Activated CD8-positive, alpha-beta T cell treated with anti-CD3 and anti-CD28 coated beads for 36 hours (primary cell): ENCODE measurements around the gene WIPI1. TPM values are rescaled to one million over a fixed set of nuclear protein-coding genes. Genes with fewer than 3 reads are reported as not detected.
"Not testable (repeated sequence)": the region's sequence is repeated elsewhere in the genome, so short reads cannot be mapped to it uniquely, and the experiment has no call there.

Source experiments
- ATAC-seq: fragments of 200-7000 bp; cut with Tn5 transposase; one replicate; pipeline ENCODE4 v1.10.0; 2021; ENCODE audit warnings: mild to moderate bottlenecking, moderate library complexity
- CTCF ChIA-PET: fragments of 350-600 bp; sonication (Branson Sonifier 250); formaldehyde crosslinking; loops from one replicate; lab custom pipeline; 2021; ENCODE audit warnings: antibody characterized with exemption; lab: Charles Lee
- POLR2A ChIA-PET: fragments of 350-600 bp; sonication (Branson Sonifier 250); formaldehyde crosslinking; loops from one replicate; lab custom pipeline; 2021; ENCODE audit warnings: antibody characterized with exemption; lab: Charles Lee
- DNase-seq: peaks from one replicate; pipeline ENCODE4 v3.0.0-alpha.2; 2020
- H3K27ac Mint-ChIP-seq: one replicate; pipeline ENCODE4 v1.8.0; 2021; ENCODE audit warnings: mild to moderate bottlenecking, mixed read lengths
- H3K27me3 Mint-ChIP-seq: one replicate; pipeline ENCODE4 v1.8.0; 2021; ENCODE audit warnings: mixed read lengths
- H3K36me3 Mint-ChIP-seq: one replicate; pipeline ENCODE4 v1.8.0; 2021; ENCODE audit warnings: low read depth, mixed read lengths
- H3K4me1 Mint-ChIP-seq: one replicate; pipeline ENCODE4 v1.8.0; 2021; ENCODE audit warnings: low read depth, mixed read lengths
- H3K4me3 Mint-ChIP-seq: one replicate; pipeline ENCODE4 v1.8.0; 2021; ENCODE audit warnings: mild to moderate bottlenecking, moderate library complexity, mixed read lengths
- H3K9me3 Mint-ChIP-seq: one replicate; pipeline ENCODE4 v1.8.0; 2021; ENCODE audit warnings: mixed read lengths
- CTCF ChIP-seq: fragments of 200-600 bp; IDR thresholded peaks from one replicate; pipeline ENCODE4 v1.8.0; 2022; ENCODE audit warnings: antibody characterized with exemption, mild to moderate bottlenecking
- intact Hi-C: fragments of 100-400 bp; cut with micrococcal nuclease; formaldehyde crosslinking; loops from one replicate; pipeline ENCODE4 v1.10.0; 2022
- microRNA-seq: library from miRNA; unstranded; fragments of <30 nt; microRNA quantifications from one replicate; pipeline ENCODE4 v1.2.0, GENCODE V29; 2022; ENCODE audit warnings: borderline microRNAs expressed, borderline replicate concordance
- total RNA-seq, 2 experiments: library from RNA; stranded (reverse); gene quantifications; one replicate each; pipeline ENCODE4 v1.2.3, GENCODE V29; 2021

Gene WIPI1
- total RNA-seq, 2 experiments from 2014 or later, result 11.3 to 13.1 TPM

GRCh38 chr17:68379177-68379510, 78.2 kb downstream of the WIPI1 start:
- ChIA-PET CTCF (interaction anchor here (1.4 kb wide), 1 partner anchor 20 kb away, joined by 6 read pairs; no protein-coding TSS in a partner anchor), POLR2A (interaction anchor here (1.2 kb wide), 1 partner anchor 14 kb away, joined by 4 read pairs; no protein-coding TSS in a partner anchor)
- intact Hi-C loops, result no loop called here
- TF ChIP-seq CTCF, result no peak
- Mint-ChIP-seq H3K27ac (no peak overlapping the region), H3K4me3 (no peak overlapping the region), H3K27me3 (no peaks in the 10 kb centered on the region), H3K9me3 (no peaks in the 10 kb centered on the region), H3K36me3 (no peaks in the 10 kb centered on the region), H3K4me1 (peaks cover 18% of the 10 kb centered on the region)
- no peak for DNase-seq
- ATAC-seq, result no peak

GRCh38 chr17:68378268-68379176, 78.8 kb downstream of the WIPI1 start:
- Mint-ChIP-seq H3K4me1 (peaks cover 12% of the 10 kb centered on the region), H3K36me3 (peaks cover 1% of the 10 kb centered on the region), H3K27me3 (no peaks in the 10 kb centered on the region), H3K9me3 (no peaks in the 10 kb centered on the region), H3K27ac (no peak overlapping the region), H3K4me3 (no peak overlapping the region)
- TF ChIP-seq CTCF, result no peak
- intact Hi-C loops, result no loop called here
- CTCF ChIA-PET, result no interaction called here
- DNase-seq (no peak), ATAC-seq (no peak)
- POLR2A ChIA-PET, result no interaction called here

- ATAC-seq, result no peak
- ChIA-PET POLR2A (no interaction called here), CTCF (no interaction called here)
- Mint-ChIP-seq H3K4me3 (no peak overlapping the region), H3K27me3 (no peaks in the 10 kb centered on the region), H3K9me3 (no peaks in the 10 kb centered on the region), H3K4me1 (peaks cover 6% of the 10 kb centered on the region), H3K27ac (no peak overlapping the region), H3K36me3 (peaks cover 3% of the 10 kb centered on the region)
- intact Hi-C loops, result no loop called here
- no peak for TF ChIP-seq CTCF
- no peak for DNase-seq
Observed at GRCh38 chr17:68377771-68378267, 79.5 kb downstream of the WIPI1 start.

GRCh38 chr17:68376178-68376577, 81.1 kb downstream of the WIPI1 start:
- DNase-seq, H3K4me1 Mint-ChIP-seq, H3K27ac Mint-ChIP-seq, H3K9me3 Mint-ChIP-seq, ATAC-seq, H3K27me3 Mint-ChIP-seq, POLR2A ChIA-PET, intact Hi-C loops, H3K36me3 Mint-ChIP-seq, H3K4me3 Mint-ChIP-seq: not testable (repeated sequence)
- CTCF ChIA-PET, result interaction anchor here (1.2 kb wide), 1 partner anchor 56 kb away, joined by 3 read pairs; no protein-coding TSS in a partner anchor

GRCh38 chr17:68375566-68375965, 81.7 kb downstream of the WIPI1 start:
- no peak overlapping the region for H3K4me3 Mint-ChIP-seq
- CTCF ChIA-PET, result interaction anchor here (1.1 kb wide), 1 partner anchor 23 kb away, joined by 3 read pairs; no protein-coding TSS in a partner anchor

More at GRCh38 chr17:68375566-68375965, 81.7 kb downstream of the WIPI1 start:
- TF ChIP-seq CTCF, result no peak
- Mint-ChIP-seq H3K4me1 (peaks cover under 1% of the 10 kb centered on the region), H3K9me3 (no peaks in the 10 kb centered on the region), H3K36me3 (peaks cover 5% of the 10 kb centered on the region), H3K27me3 (no peaks in the 10 kb centered on the region), H3K27ac (no peak overlapping the region)
- no peak for ATAC-seq
- DNase-seq, result no peak
- POLR2A ChIA-PET, result no interaction called here
- intact Hi-C loops, result no loop called here

Small RNA genes lying within 50 kb of the gene (microRNA-seq; reads per million reads assigned to microRNA genes)
- not detected for gene MIR635

Other genes with a start within 250 kb of the WIPI1 start
- 100 to 1,000 TPM; 132 to 141 TPM for gene AMZ2, start 209.5 kb downstream of the WIPI1 start, total RNA-seq
- 1 to 10 TPM; 2.3 to 2.8 TPM for gene SLC16A6, start 166.4 kb downstream of the WIPI1 start, total RNA-seq
- 1 to 10 TPM; 7.2 to 8.4 TPM for gene ARSG, start 166.0 kb downstream of the WIPI1 start, total RNA-seq
- 100 to 1,000 TPM; 157 to 168 TPM for gene PRKAR1A, start 54.9 kb upstream of the WIPI1 start, total RNA-seq
- gene FAM20A, start 143.9 kb upstream of the WIPI1 start, total RNA-seq, result not detected